Caco-2 (cell line): ENCODE measurements around the gene KLHL15. TPM values are rescaled to one million over a fixed set of nuclear protein-coding genes. Genes with fewer than 3 reads are reported as not detected.

Experiments used
- BruUV-seq: library from RNA; stranded (reverse); fragments of 400-500 nt; replicated peaks from 2 replicates; lab custom pipeline; 2021; lab: Mats Ljungman, UMichigan
- CTCF ChIA-PET: fragments of 300-600 bp; sonication (Branson Sonifier 250); formaldehyde crosslinking; loops from one replicate; lab custom pipeline; 2022; ENCODE audit warnings: antibody characterized with exemption; lab: Charles Lee
- POLR2A ChIA-PET: fragments of 300-600 bp; sonication (Branson Sonifier 250); formaldehyde crosslinking; loops from one replicate; lab custom pipeline; 2022; ENCODE audit warnings: antibody characterized with exemption; lab: Charles Lee
- DNase-seq, 2 experiments: peaks; one replicate each; pipeline versions ENCODE4 v3.0.0 to v3.0.0-alpha.2; 2020 to 2022
- H3K27me3 ChIP-seq: replicated peaks from 2 replicates; pipeline ENCODE4 v1.6.0; 2011; ENCODE audit warnings: low read length; ENCODE audit not compliant: control insufficient read depth, insufficient read depth
- H3K36me3 ChIP-seq: 2 replicates; pipeline ENCODE4 v1.5.1; 2011; ENCODE audit warnings: low read length; ENCODE audit not compliant: control insufficient read depth, insufficient read depth
- H3K4me1 ChIP-seq: fragments of 250-450 bp; sonication (Bioruptor Pico); 2 replicates; pipeline ENCODE4 v1.5.1; 2020; ENCODE audit warnings: mild to moderate bottlenecking
- H3K4me3 ChIP-seq: 2 replicates; pipeline ENCODE4 v1.5.1; 2011; ENCODE audit warnings: low read depth, mild to moderate bottlenecking, control low read depth, low read length
- H3K9me3 ChIP-seq: fragments of 250-450 bp; sonication (Bioruptor Pico); 2 replicates; pipeline ENCODE4 v1.5.1; 2020; ENCODE audit warnings: mild to moderate bottlenecking, moderate library complexity
- H3K27ac Mint-ChIP-seq: one replicate; pipeline ENCODE4 v1.8.0; 2022; ENCODE audit warnings: mixed read lengths; ENCODE audit not compliant: unreplicated experiment
- H3K27me3 Mint-ChIP-seq: one replicate; pipeline ENCODE4 v1.8.0; 2022; ENCODE audit warnings: mixed read lengths; ENCODE audit not compliant: insufficient read depth, unreplicated experiment
- H3K36me3 Mint-ChIP-seq: one replicate; pipeline ENCODE4 v1.8.0; 2022; ENCODE audit warnings: mild to moderate bottlenecking, mixed read lengths; ENCODE audit not compliant: insufficient read depth, unreplicated experiment
- H3K4me1 Mint-ChIP-seq: one replicate; pipeline ENCODE4 v1.8.0; 2022; ENCODE audit warnings: low read depth, mixed read lengths; ENCODE audit not compliant: unreplicated experiment
- H3K4me3 Mint-ChIP-seq: one replicate; pipeline ENCODE4 v1.8.0; 2022; ENCODE audit warnings: mild to moderate bottlenecking, moderate library complexity, mixed read lengths; ENCODE audit not compliant: unreplicated experiment
- H3K9me3 Mint-ChIP-seq: one replicate; pipeline ENCODE4 v1.8.0; 2022; ENCODE audit warnings: mixed read lengths; ENCODE audit not compliant: unreplicated experiment
- intact Hi-C: fragments of 100-400 bp; cut with micrococcal nuclease; formaldehyde crosslinking; loops from one replicate; pipeline ENCODE4 v1.10.0; 2022; ENCODE audit not compliant: unreplicated experiment
- total RNA-seq: library from RNA; stranded (reverse); gene quantifications from 2 replicates; pipeline ENCODE4 v1.2.3, GENCODE V29; 2022
- TF ChIP-seq, protein P1 (sequence below), 2 experiments: fragments of 200-600 bp in 1 of 2; IDR thresholded peaks; 1 replicate in 1 of 2; 2 replicates in 1 of 2; pipeline versions ENCODE4 v1.5.1 to v1.8.0; 2011 to 2022; ENCODE audit warnings: antibody characterized with exemption in 1 of 2, control low read depth in 1 of 2, inconsistent platforms in 1 of 2, low read depth in 1 of 2, low read length in 1 of 2, mild to moderate bottlenecking in 1 of 2, moderate library complexity in 1 of 2; ENCODE audit not compliant: insufficient read depth in 1 of 2, severe bottlenecking in 1 of 2, unreplicated experiment in 1 of 2

Gene KLHL15
- total RNA-seq, 1 experiment from 2014 or later = 7.4 TPM

DNA sequence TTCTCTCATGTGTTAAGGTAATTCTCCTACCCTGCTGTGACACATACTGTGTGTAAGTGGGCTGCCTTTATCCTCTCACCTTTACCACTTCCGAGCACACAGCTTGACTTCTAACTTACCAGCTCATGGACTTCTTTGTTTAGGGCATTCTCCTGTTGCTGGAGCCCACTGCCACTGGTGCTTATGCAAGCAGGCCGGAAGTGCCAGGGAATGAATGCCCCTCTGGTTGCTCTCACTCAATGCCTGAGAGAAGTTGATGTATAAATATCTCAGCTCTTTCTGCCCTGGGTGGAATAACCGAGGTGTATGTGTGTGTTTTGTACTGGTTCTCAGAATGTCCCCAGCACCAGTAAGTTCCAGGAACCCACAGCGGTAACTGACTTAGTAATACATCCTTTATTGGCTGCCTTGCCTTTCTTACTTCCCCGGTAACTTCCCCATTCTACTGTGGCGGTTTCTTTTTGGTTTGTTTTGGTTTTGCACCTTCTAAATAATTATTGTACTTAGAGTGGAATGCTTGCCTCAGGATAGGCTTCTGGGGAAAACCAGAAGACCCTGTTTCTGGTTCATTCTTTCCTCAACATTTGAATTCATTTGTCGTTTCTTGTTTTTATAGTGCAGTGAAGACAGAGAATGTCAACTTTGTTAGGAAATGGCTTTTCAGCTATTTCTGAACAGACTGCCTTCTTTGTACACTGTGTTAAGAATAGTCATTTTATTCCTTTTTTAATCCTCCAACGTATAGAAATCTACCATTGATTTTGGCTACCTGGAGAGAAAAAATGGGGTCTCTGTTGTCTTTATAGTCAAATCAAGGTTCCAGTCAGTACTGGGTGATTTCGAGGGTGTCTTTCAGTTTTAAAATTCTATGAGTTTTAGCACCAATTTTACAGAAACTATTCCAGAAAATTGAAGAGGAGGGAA is 73.7 kb downstream of the KLHL15 start:
- H3K9me3 Mint-ChIP-seq = no peaks in the 10 kb centered on the region
- intact Hi-C loops = no loop called here
- H3K27ac Mint-ChIP-seq = no peak overlapping the region
- DNase-seq = no peak
- H3K4me1 Mint-ChIP-seq = no peaks in the 10 kb centered on the region
- no peaks in the 10 kb centered on the region for H3K27me3 ChIP-seq
- no peaks in the 10 kb centered on the region for H3K4me1 ChIP-seq
- H3K36me3 Mint-ChIP-seq = no peaks in the 10 kb centered on the region
- TF ChIP-seq, protein P1, sequence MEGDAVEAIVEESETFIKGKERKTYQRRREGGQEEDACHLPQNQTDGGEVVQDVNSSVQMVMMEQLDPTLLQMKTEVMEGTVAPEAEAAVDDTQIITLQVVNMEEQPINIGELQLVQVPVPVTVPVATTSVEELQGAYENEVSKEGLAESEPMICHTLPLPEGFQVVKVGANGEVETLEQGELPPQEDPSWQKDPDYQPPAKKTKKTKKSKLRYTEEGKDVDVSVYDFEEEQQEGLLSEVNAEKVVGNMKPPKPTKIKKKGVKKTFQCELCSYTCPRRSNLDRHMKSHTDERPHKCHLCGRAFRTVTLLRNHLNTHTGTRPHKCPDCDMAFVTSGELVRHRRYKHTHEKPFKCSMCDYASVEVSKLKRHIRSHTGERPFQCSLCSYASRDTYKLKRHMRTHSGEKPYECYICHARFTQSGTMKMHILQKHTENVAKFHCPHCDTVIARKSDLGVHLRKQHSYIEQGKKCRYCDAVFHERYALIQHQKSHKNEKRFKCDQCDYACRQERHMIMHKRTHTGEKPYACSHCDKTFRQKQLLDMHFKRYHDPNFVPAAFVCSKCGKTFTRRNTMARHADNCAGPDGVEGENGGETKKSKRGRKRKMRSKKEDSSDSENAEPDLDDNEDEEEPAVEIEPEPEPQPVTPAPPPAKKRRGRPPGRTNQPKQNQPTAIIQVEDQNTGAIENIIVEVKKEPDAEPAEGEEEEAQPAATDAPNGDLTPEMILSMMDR (IDR thresholded peaks at IDR 0.05; ENCODE audit: insufficient read depth in 1 of 2, low read depth in 1 of 2, low read length in 1 of 2, severe bottlenecking in 1 of 2, unreplicated experiment in 1 of 2) = no peak
- POLR2A ChIA-PET = no interaction called here
- no peak overlapping the region for H3K4me3 ChIP-seq
- BruUV-seq = no TSS peak
- no peaks in the 10 kb centered on the region for H3K9me3 ChIP-seq
- no peak overlapping the region for H3K4me3 Mint-ChIP-seq
- H3K36me3 ChIP-seq = no peaks in the 10 kb centered on the region
- H3K27me3 Mint-ChIP-seq = no peaks in the 10 kb centered on the region
- CTCF ChIA-PET = no interaction called here

DNA sequence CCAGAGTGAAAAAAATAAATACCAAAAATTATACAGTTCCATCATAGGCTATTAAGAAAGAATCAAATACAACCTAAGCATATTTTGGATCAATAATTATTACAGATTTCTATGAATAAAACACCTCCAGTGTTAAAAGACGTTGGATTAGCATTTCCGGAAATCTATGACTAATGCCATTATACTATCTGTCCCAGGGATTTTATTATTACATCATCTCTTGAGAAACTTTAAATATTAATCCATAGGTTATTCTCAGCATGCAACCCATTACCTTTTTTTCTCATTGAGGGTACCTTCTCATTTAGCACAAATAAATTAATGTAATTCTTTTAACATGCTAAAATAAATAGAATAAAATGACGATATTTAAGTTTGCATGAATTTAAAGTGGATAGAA is 74.6 kb downstream of the KLHL15 start:
- Mint-ChIP-seq H3K27ac (no peak overlapping the region), H3K4me1 (no peaks in the 10 kb centered on the region), H3K9me3 (no peaks in the 10 kb centered on the region), H3K27me3 (no peaks in the 10 kb centered on the region), H3K36me3 (no peaks in the 10 kb centered on the region), H3K4me3 (no peak overlapping the region)
- Histone ChIP-seq H3K9me3 (no peaks in the 10 kb centered on the region), H3K27me3 (no peaks in the 10 kb centered on the region), H3K4me3 (no peak overlapping the region), H3K36me3 (no peaks in the 10 kb centered on the region), H3K4me1 (no peaks in the 10 kb centered on the region)
- DNase-seq = no peak
- ChIA-PET CTCF (no interaction called here), POLR2A (no interaction called here)
- intact Hi-C loops = no loop called here
- no TSS peak for BruUV-seq
- TF ChIP-seq, protein P1 (IDR thresholded peaks at IDR 0.05; ENCODE audit: insufficient read depth in 1 of 2, low read depth in 1 of 2, low read length in 1 of 2, severe bottlenecking in 1 of 2, unreplicated experiment in 1 of 2) = no peak

DNA sequence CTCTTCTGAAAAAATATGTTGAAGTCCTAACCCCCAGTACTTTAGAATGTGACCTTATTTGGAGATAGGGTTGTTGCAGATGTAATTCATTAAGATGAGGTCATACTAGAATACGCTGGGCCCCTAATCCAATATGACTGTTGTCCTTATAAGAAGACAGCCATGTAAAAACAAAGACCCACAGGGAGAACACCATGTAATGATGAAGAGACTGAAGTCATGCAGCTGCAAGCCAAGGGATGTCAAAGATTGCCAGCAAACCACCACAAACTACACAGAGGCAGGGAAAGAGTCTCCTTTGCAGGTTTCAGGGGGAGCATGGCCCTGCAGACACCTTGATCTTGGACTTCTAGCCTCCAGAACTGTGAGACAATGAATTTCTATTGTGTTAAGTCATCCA is 81.8 kb downstream of the KLHL15 start:
- intact Hi-C loops = no loop called here
- no TSS peak for BruUV-seq
- Histone ChIP-seq H3K9me3 (no peaks in the 10 kb centered on the region), H3K4me1 (no peaks in the 10 kb centered on the region), H3K27me3 (no peaks in the 10 kb centered on the region), H3K36me3 (no peaks in the 10 kb centered on the region), H3K4me3 (no peak overlapping the region)
- TF ChIP-seq, protein P1 (IDR thresholded peaks at IDR 0.05; ENCODE audit: insufficient read depth in 1 of 2, low read depth in 1 of 2, low read length in 1 of 2, severe bottlenecking in 1 of 2, unreplicated experiment in 1 of 2) = no peak
- POLR2A ChIA-PET = no interaction called here
- Mint-ChIP-seq H3K27me3 (peaks cover 3% of the 10 kb centered on the region), H3K9me3 (no peaks in the 10 kb centered on the region), H3K4me3 (no peak overlapping the region), H3K27ac (no peak overlapping the region), H3K36me3 (no peaks in the 10 kb centered on the region), H3K4me1 (no peaks in the 10 kb centered on the region)
- no peak for DNase-seq
- CTCF ChIA-PET = no interaction called here
